SW480 (cell line): Measurements from ENCODE around the gene SLC2A13.
A peak's percentile ranks its signal among the peaks of the same experiment; 100 is the strongest.

Source experiments
- DNase-seq: peaks from one replicate; pipeline ENCODE4 v3.0.0-alpha.2; 2016; ENCODE audit warnings: low spot score

The SLC2A13 gene

DNA sequence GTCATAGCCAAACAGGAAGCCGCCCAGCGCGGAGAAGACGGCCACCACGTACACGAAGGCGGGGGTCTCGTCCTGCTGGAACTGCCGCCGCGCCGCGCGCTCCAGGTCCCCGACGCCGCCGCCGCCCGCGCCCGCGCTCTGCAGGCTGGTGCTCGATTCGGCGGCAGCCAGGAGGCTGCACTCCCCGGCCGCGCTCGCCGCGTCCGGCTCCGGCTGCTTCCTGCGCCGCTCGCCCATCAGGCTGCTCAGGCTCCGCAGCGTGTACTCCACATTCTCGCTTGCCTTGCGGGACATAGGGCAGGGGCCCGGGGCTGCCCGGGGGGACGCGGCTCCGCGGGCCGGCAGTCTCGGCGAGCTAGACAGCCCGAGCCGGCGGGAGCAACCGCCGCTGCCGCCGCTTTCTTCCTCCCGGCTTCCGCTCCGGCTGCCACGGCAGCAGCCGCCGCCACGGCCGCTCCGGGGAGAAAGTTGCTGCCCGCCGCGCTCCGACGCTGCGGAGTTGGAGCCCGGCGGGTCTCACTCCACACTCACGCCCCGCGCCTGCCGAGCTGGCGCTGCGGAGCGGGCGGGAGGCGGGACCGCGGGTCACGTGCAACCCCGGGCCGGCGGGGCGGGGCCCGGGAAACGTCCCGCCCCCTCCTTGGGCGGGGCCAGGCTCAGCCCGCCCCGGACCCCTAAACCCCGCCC lies at the start of gene SLC2A13:
Gene SLC2A13 (minus strand): TSS at position 567 of the 687 bp plus-strand sequence. CDS start 273 bp downstream, at position 294.
- peak; percentile 51 for DNase-seq

DNA sequence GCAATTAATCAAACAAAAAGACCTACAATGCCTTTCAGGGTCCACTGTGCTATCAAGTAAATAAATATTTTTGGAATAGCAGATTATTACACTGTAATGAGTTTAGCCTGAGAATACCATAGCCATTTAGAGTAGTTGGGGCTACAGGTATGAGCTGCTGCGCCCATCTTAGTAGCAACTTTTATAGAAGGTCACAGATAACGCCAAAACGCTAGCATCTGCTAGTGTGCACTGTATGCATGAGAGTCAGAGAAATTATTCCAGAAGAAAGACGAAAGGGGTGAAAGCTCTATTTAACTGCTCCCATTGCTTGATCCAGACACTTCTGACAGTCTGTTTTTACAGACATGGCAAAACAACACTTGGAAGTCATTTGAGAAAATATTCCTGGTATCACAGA lies 48.5 kb upstream of the SLC2A13 start:
- DNase-seq, result no peak

DNA sequence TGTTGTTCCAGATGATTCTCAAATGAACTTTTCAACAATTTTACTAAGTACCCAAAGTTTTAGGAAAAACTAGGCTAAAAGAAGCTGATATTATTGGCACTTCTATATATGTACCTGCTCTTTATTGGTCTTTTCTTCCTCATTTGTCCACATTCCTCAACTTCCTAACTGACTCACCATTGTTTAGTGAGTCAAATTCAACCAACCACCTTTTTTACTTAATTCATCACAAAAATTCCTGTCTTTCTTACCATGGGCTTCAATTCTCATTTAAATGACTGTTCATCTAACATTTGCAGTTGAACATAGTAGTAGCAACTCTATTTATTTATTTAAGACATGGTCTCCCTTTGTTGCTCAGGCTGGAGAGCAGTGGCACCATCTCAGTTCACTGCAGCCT lies 47.6 kb upstream of the SLC2A13 start:
- DNase-seq, result no peak

DNA sequence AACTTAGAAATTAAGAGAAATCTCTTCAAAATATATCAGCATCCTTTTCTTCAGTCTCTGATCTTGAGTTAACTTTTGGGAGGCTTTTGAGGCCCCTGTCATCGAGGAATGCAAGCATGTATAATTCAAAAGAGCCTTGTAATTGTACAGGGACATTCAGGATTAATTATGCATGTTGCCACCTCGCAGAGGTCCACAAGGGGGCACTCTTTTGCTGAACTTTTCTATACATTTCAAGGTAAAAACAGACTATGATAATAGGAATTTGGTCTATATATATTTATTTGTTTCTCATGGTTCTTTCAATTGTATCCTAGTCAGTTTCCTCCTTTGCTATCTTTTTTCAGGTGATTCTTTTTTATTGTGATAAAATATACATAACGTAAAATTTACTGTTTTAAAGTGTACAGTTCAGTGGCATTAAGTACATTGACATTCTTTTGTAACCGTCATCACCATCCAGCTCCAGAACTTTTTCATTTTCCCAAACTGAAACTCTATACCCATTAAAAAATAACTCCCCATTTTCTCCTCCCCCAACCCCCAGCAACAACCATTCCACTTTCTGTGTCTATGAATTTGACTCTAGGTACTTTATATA lies 47.0 kb upstream of the SLC2A13 start:
- peak; percentile 33 for DNase-seq

DNA sequence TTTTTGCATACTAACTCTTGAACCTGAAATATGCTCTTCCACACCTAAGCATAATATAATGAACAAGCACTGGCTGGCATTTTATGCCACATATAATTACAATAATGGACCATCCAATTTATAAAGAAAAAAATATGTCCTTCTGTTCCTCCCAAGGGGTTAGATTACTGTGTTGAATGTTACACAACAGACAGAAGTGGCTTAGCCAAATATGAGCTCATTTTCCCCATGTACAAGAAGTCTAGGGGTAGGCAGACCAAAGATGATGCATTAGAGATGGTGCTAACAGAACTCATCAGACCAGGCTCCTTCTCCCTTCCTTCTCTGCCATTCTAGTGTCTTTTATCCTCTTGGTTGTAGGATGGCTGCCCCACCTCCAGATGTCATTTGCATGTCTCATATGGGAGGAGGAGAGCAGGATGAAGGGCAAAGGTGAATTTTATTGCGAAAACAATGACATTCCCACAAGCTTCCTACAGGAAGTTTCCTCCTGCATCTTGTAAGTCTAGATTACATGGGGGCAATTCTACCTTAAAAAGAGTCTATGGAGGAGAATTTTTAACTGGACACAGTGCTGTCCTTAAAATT lies 43.9 kb upstream of the SLC2A13 start:
- no peak for DNase-seq

DNA sequence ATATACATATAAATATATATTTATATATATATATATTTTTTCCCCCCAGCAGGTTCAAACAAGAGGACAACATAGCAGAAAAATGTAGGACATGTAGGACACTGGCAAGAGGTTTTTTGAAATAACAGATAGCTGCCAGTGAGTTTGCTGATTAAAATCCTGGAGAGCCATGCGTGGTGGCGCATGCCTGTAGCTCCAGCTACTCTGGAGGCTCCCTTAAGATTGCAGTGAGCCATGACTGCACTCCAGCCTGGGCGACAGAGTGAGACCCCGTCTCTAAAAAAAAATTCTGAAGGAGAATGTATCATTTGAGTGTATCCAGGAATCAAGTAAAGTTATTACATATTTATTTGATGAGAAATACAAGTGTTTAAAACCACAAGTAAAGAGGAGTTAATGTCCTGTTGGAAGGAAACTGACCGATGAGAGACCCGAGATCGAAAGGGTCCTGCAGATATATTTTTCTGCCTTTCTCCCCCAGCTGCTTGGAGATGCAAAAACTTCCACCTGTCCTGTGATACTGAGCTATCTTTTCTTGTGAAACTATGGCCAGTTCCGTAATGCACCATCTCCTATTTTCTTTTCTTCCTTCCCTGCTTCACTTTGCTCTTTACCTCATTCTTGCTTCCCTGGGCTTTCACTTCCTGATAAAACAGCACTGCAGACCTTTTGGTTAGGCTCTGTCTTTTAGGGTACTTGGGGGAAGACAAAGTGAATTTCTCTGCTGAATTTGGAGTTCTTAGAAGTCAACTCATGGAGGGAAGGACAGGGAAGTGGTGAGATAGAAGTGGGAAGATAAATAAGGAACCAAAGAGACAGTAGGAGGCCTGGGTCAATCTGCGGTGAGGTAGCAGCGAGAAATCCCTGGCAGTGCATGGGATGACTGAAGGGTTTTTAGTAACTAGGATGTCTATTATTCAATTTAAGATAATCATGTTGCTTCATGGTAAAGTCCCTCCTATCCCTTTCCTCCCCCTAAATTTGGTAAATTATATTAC lies 41.2 kb upstream of the SLC2A13 start:
- no peak for DNase-seq

DNA sequence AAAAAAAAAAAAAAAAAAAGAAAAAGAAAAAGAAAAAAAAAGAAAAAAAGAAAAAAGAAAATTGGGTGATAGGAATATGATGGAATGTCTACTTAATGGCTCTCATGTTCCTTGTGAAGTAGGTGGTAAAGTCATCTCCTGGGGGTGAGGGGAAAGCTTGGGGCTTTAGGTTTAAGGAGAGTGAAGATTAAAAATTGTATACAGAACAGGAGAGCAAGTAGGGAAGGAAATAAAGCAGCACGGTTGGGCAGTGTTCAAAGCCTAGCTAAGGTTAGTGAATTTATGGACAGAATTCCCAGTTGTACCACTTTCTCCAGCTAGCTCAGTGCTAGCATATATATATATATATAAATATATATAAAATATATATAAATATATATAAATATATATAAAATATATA lies 40.0 kb upstream of the SLC2A13 start:
- no peak for DNase-seq

DNA sequence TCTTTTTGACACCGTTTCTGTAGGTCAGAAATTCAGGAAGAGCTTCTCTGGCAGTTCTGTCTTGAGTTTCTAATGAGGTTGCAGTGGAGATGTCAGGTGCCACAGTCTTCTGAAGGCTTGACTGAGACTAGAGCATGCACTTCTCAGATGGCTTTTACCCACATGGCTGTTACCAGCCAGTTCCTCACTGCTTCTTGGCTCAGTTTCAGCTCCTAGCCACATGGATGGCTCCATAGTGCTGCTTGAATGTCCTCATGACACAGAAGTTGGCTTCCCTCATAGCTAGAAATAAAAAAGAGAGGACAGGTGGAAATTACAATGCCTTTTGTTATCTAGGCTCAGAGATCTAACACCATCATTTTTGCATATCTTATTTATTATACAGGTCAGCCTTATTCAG lies 38.1 kb upstream of the SLC2A13 start:
- DNase-seq, result no peak

DNA sequence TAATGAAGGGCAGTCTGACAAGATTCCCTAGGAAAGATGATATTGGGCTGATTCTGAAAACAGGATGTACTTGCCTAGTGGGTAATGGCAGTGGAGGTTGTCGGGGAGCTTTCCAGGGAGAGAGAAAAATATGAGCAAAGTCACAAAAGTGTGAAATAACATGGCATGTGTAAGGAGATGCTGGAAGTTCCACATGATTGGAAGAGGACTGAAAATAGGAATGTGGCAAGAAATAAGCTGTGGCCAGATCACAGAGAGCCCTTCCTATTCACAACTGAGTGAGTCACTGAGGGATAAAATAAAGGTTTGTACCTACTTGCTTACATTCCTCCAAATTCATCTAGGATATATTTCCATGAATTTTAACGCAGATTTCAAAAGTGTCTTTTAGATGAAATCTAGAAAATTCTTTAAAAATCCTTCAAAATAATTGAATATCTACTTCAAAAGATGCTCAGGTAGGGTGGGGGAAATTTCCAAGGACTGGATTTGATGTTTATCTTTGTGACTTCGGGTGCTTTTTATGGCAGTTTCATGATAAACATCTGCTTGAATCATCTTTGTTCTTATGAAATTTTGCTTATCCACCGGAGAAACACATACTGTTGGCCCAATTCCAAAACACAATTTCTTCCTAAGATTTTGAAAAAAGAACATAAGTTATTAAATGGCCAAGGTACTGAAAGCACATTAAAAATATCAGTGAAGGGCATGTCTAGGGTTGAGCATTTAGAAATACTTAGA lies 36.3 kb upstream of the SLC2A13 start:
- DNase-seq, result no peak

DNA sequence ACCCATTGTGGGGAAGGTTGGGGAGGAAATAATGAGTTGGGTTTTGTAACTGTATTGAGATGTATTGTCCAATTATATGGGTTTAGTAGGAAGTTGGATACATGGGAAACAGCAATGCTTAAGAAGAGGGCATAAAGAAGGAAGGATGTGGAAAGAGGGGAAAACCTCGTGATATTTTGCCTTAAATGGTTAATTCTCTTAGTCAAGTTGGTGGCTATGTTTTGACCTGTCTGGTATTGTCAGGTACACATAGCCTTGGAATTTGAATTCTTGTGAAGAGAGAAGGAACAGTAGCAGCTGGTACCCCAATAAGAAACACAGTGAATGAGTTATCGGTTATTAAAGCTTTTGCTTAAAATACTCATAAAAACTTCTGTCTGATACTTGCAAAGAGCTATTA lies 32.6 kb upstream of the SLC2A13 start:
- no peak for DNase-seq

DNA sequence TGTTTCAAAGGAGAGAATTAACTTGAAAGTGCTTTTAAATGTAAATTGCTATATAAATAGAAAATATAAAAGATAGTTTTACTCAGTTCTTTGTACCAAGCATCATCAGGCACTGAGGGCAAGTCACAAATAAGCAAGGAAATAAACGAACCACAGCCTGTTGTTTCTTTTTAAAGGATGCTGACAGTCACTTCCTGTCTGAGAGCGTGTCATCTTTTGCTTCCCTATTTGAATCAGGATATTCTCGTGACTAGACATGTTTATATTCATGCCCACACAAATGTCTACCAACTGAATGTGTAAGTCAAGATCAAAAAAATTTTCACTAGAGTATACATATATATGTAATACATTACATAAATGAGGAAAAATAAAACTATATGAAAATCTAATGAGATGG lies 31.4 kb upstream of the SLC2A13 start:
- no peak for DNase-seq

DNA sequence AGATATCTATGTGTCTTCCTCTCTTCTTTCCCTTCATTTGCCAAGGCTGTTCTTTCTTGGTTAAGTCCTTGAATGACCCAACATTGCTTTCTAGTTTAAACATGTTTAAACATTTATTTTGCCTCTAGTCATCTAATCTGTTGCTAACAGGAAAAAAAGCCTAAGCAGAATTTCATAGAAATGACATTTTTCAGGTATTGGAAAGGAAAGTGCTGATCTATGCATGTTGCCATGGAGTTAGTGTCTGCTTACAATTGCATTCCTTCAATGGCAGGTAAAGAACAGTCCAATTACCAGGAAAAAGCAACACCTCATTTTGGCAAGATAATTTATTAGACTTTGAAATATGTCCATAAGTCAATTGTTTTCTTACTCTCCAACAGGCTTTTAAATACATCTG lies 21.5 kb upstream of the SLC2A13 start:
- DNase-seq, result no peak

DNA sequence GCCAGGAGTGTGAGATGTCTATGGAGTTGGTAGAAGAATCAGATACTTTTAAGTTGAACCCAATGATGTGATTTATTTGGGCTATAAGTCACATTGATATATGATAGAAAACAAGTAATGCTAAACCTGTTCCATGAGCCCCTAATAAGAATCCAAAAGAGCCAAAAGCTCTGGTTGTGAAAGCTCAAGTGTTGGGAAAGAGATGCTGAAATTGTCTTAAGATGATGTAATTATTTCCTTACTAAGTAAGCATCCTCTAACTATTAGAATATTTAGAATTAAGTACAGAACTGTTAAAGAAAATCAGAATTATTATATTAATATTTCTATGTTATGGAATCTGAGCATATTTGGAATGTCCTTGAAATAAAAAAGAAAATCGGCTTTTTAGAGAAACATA lies 17.6 kb upstream of the SLC2A13 start:
- no peak for DNase-seq

DNA sequence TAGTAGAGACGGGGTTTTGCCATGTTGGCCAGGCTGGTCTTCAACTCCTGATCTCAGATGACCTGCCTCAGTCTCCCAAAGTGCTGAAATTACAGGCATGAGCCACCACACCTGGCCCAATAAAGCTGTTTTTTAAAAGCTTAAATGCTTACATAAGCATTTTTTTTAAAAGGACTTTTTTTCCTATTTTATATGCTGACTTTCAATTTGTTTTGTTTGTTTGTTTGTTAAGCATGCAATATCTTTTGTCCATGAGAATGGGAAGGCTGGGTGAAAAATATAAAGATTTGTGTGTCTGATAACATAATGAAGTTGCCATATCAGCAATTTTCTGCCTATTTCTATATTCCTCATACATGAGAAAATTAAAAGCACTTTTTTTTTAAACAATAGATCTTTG lies 17.0 kb upstream of the SLC2A13 start:
- no peak for DNase-seq

DNA sequence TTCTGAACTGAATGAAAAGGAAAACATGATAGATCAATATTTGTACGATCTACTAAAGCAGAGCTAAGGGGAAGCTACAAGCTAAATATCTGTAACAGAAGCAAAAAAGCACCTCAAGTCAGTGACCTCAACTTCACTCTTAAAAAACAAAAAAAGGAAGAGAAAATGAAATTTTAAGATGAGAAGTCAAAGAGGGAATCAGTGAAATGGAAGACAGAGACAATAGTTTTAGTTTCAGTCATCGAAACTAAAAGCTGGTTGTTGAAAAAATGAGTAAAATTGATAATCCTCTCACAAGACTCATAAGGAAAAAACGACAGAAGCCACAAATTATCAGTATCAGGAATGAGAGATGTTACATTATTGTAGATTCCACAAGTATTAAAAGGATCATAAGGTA lies 11.9 kb upstream of the SLC2A13 start:
- no peak for DNase-seq

DNA sequence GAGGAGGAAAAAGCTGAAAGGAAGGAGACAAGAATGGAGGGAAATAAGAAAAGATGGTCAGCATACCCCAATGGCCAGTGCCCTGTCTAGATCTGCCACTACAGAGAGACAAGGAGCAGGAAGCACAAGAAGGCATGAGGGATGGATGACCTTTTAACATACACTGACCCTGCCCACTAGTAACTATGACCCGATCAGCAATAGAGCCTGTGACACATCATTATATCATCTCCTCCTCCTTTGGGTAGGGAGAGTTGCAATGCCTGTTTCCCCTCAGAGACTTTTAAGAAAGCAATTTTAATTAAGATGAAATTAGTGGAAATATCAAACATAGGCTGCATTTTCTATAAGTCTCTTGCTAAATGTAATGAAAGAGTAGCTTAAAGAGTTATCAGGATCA lies 4.7 kb upstream of the SLC2A13 start:
- no peak for DNase-seq

DNA sequence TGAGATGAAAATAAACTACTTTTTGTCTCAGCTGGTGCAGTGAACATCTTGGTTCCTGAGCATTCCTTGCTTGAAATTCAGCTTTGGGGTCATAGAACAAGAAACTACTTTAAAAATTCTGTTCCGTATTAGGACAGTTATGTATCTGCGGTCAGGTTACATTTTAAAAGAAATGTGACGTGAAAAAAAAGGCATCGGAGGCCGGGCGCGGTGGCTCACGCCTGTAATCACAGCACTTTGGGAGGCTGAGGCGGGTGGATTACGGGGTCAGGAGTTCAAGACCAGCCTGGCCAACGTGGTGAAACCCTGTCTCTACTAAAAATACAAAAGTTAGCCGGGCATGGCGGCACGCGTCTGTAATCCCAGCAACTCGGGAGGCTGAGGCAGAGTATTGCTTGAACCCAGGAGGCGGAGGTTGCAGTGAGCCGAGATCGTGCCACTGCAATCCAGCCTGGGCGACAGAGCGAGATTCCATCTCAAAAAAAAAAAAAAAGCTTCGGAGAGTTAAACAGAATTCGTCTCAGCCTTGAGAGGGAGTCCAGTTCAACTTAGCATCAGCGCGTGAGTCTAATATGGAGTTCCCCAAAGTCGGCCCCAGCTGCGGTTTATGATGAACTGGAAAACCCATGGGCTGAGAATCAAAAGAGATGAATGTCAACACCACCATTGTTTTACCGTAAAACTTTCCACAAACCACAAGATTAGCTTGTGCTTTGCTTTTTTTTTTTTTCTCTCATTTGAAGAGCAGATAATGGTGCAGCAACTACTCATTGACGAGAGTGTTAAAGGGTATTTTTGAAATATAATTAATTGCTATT lies 2.1 kb upstream of the SLC2A13 start:
- DNase-seq, result peak; percentile 25

DNA sequence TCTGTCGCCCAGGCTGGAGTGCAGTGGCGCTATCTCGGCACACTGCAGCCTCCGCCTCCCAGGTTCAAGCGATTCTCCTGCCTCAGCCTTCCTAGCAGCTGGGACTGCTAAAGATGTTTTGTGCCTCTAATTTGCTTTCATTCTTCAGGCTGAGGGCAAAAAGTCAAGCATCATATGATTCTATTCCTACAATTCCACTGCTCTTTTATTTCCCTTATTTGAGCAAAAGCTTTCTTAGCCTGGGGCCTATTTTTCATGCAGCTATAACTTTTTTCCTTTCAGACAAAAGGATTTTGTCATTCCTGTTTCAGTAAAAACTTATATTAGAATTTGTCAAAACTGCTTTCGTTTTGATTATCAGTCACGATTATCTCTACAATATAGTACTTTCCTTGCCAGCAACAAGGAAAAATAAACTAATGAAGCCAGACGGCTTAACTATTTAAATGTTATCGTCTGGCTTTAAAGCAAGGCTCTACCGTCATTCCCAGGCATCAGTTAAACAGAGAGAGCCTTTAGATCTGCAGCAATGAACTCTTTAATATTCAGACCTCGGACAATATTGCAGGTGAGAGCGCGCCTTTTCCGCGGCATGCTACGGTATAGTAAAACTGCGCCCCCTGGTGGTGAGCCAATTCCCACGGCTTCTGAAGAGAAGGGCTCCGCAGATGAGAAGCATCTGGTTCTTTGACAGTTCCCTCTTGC lies 1.4 kb upstream of the SLC2A13 start:
- peak; percentile 79 for DNase-seq

DNA sequence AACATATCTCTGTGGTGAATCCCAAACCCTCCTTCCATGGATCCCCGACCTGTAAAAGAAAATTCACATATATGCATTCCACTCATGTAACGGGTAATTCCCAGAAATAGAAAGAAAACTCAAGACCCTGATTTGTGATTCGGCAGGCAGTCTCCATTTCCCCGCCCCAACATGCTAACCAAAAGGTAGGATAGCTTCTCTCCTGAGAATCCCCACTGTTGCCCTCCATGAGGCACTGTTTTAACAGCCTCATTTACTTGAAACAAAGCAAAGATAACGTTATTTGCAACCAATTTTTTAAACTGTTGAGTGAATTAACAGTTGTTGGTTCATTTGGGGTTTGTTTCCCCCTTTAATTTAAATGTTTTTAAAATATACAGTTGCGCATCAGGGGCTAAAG lies 774 bp upstream of the SLC2A13 start:
- DNase-seq, result no peak

DNA sequence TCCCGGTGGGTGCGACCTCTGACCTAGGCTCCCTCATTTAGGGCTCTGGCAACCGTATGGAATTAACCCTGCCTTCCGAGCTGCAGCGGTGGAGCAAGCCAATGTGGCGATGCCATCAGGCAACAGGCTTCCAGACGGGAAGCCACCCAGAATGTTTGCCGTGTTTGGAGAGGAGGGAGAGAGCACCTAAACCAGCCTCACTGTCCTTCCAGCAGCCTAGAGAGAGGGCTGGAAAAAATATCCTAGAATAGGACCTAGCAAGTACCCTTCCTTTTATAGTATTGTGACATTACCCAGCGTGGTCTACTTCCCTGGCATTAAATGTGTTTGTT lies 287 bp upstream of the SLC2A13 start:
- no peak for DNase-seq

DNA sequence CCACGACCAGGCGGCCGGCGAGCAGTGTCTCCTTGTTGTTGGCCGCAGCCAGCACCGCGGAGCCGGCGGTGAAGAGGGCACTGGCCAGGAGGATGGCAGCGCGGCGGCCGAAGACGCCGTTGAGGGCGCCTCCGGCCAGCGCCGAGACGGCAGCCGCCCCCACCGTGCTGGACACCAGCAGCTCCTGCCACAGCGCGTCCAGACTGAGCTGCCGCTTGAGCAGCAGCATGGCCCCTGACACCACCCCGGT lies 691 bp downstream of the SLC2A13 start:
- DNase-seq, result no peak
